Neuronal stem cell (in vitro differentiated cells): ENCODE results near the gene TANGO6.

Experiments
- DNase-seq: peaks from one replicate; pipeline ENCODE4 v3.0.0-alpha.2; 2013; ENCODE audit warnings: low spot score
- H2AFZ ChIP-seq: one replicate; pipeline ENCODE4 v1.6.1; 2013; ENCODE audit warnings: mild to moderate bottlenecking, low read length, inconsistent platforms
- H2AK5ac ChIP-seq: 2 replicates; pipeline ENCODE4 v1.6.1; 2013; ENCODE audit warnings: low read depth, mild to moderate bottlenecking, inconsistent platforms, low read length, moderate library complexity, mixed read lengths
- H2BK120ac ChIP-seq: 2 replicates; pipeline ENCODE4 v1.6.1; 2013; ENCODE audit warnings: low read depth, mild to moderate bottlenecking, inconsistent platforms, low read length, moderate library complexity, mixed read lengths
- H2BK12ac ChIP-seq: one replicate; pipeline ENCODE4 v1.6.1; 2013; ENCODE audit warnings: low read length, inconsistent platforms
- H2BK15ac ChIP-seq: 2 replicates; pipeline ENCODE4 v1.6.1; 2013; ENCODE audit warnings: mild to moderate bottlenecking, low read length, inconsistent platforms, mixed read lengths
- H2BK5ac ChIP-seq: one replicate; pipeline ENCODE4 v1.6.1; 2013; ENCODE audit warnings: inconsistent platforms, mild to moderate bottlenecking, low read length, moderate library complexity
- H3K14ac ChIP-seq: one replicate; pipeline ENCODE4 v1.6.1; 2013; ENCODE audit warnings: low read length, inconsistent platforms
- H3K18ac ChIP-seq: 2 replicates; pipeline ENCODE4 v1.6.1; 2013; ENCODE audit warnings: low read length, inconsistent platforms
- H3K23ac ChIP-seq: 2 replicates; pipeline ENCODE4 v1.6.1; 2013; ENCODE audit warnings: low read depth, mild to moderate bottlenecking, mixed read lengths, low read length, inconsistent platforms; ENCODE audit not compliant: poor library complexity
- H3K27ac ChIP-seq: replicated peaks from 3 replicates; pipeline ENCODE4 v1.5.1; 2013; ENCODE audit warnings: low read length, inconsistent platforms
- H3K27me3 ChIP-seq, 3 experiments: 2 replicates each; pipeline ENCODE4 v1.6.1; 2013; ENCODE audit warnings: low read length in 3 of 3, mild to moderate bottlenecking in 2 of 3, inconsistent platforms in 1 of 3, low read depth in 1 of 3, mixed read lengths in 1 of 3, moderate library complexity in 1 of 3; ENCODE audit not compliant: control insufficient read depth in 3 of 3, insufficient read depth in 3 of 3
- H3K36me3 ChIP-seq, 2 donors: replicated peaks in 1 of 2; 2 replicates each; pipeline ENCODE4 v1.6.1; 2013; ENCODE audit warnings: low read length in 2 of 2; ENCODE audit not compliant: control insufficient read depth in 2 of 2, insufficient read depth in 2 of 2
- H3K4ac ChIP-seq: 2 replicates; pipeline ENCODE4 v1.6.1; 2013; ENCODE audit warnings: inconsistent platforms, mild to moderate bottlenecking, low read length, moderate library complexity
- H3K4me1 ChIP-seq, 2 donors: 1 replicate in 1 of 2; 2 replicates in 1 of 2; pipeline ENCODE4 v1.6.1; 2013; ENCODE audit warnings: low read length in 2 of 2, low read depth in 1 of 2; ENCODE audit not compliant: control insufficient read depth in 2 of 2, insufficient read depth in 1 of 2
- H3K4me2 ChIP-seq: one replicate; pipeline ENCODE4 v1.6.1; 2013; ENCODE audit warnings: mild to moderate bottlenecking, low read length, inconsistent platforms; ENCODE audit not compliant: insufficient read depth, poor library complexity, severe bottlenecking
- H3K4me3 ChIP-seq, 2 donors: 2 replicates each; pipeline ENCODE4 v1.5.1; 2013; ENCODE audit warnings: low read length in 2 of 2, mild to moderate bottlenecking in 2 of 2, inconsistent platforms in 1 of 2, moderate library complexity in 1 of 2
- H3K79me1 ChIP-seq: one replicate; pipeline ENCODE4 v1.6.1; 2013; ENCODE audit warnings: low read depth, mild to moderate bottlenecking, inconsistent platforms, low read length, moderate library complexity
- H3K9ac ChIP-seq: one replicate; pipeline ENCODE4 v1.6.1; 2013; ENCODE audit warnings: mild to moderate bottlenecking, low read depth, low read length, inconsistent platforms; ENCODE audit not compliant: poor library complexity
- H3K9me3 ChIP-seq, 2 donors: replicated peaks in 1 of 2; 2 replicates each; pipeline versions ENCODE3 to v1.6.1; 2013; ENCODE audit warnings: low read length in 2 of 2, mild to moderate bottlenecking in 2 of 2, inconsistent platforms in 1 of 2, low read depth in 1 of 2, mixed read lengths in 1 of 2, moderate library complexity in 1 of 2; ENCODE audit not compliant: control insufficient read depth in 2 of 2, insufficient read depth in 1 of 2
- H4K8ac ChIP-seq: one replicate; pipeline ENCODE4 v1.6.1; 2013; ENCODE audit warnings: low read depth, mild to moderate bottlenecking, inconsistent platforms, low read length, moderate library complexity
- H4K91ac ChIP-seq: one replicate; pipeline ENCODE4 v1.6.1; 2013; ENCODE audit warnings: low read length, low read depth, mild to moderate bottlenecking, inconsistent platforms; ENCODE audit not compliant: poor library complexity
- WGBS, 2 donors: extraction: QIAGEN DNeasy Blood & Tissue Kit; methylation state at CpG; one replicate each; pipeline ENCODE4 v1.1.7; 2013; ENCODE audit warnings: missing lambda C conversion rate in 2 of 2, mixed read lengths in 1 of 2; ENCODE audit not compliant: insufficient read length in 2 of 2, insufficient replicate concordance in 1 of 2; ENCODE audit errors: extremely low coverage in 2 of 2; 5-methylcytosine and 5-hydroxymethylcytosine counted together

Gene TANGO6

DNA sequence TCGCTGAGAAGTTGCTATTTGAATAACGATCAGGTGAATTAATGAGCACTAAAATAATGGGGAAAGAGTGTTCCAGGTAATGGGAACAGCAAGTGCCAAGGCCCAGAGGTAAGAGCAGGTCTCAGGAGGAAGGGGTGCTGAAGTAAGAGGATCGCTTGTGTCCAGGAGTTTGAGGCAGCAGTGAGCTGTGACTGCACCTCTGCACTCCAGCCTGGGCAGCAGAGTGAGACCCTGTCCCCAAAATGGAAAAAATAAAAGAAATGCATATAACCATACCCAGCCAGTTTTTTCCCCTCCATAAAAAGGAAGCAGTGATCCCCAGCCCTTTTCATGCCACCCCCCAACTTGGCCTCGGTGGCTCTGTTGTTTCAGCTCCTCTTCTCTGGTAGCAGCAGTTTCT, 245.4 kb downstream of the TANGO6 start:
- Histone ChIP-seq H3K36me3 (no peaks in the 10 kb centered on the region), H3K4ac (no peak overlapping the region), H2AFZ (peak overlapping the region; percentile 76), H3K4me3 (no peak overlapping the region), H2BK120ac (no peak overlapping the region), H3K9ac (no peak overlapping the region), H3K4me1 (peaks cover 16 to 24% of the 10 kb centered on the region in 2 donors), H4K8ac (no peak overlapping the region), H3K9me3 (no peaks in the 10 kb centered on the region), H2AK5ac (no peak overlapping the region), H3K18ac (peak overlapping the region; percentile 9), H3K79me1 (no peaks in the 10 kb centered on the region), H2BK5ac (no peak overlapping the region), H3K27me3 (no peaks in the 10 kb centered on the region), H2BK12ac (no peak overlapping the region), H3K14ac (no peak overlapping the region), H3K4me2 (no peak overlapping the region), H3K27ac (no peak overlapping the region), H4K91ac (no peak overlapping the region), H2BK15ac (no peak overlapping the region), H3K23ac (no peak overlapping the region)
- WGBS, 2 donors, result no CpG with 5 or more reads among the region's 4 CpGs
- no peak for DNase-seq

DNA sequence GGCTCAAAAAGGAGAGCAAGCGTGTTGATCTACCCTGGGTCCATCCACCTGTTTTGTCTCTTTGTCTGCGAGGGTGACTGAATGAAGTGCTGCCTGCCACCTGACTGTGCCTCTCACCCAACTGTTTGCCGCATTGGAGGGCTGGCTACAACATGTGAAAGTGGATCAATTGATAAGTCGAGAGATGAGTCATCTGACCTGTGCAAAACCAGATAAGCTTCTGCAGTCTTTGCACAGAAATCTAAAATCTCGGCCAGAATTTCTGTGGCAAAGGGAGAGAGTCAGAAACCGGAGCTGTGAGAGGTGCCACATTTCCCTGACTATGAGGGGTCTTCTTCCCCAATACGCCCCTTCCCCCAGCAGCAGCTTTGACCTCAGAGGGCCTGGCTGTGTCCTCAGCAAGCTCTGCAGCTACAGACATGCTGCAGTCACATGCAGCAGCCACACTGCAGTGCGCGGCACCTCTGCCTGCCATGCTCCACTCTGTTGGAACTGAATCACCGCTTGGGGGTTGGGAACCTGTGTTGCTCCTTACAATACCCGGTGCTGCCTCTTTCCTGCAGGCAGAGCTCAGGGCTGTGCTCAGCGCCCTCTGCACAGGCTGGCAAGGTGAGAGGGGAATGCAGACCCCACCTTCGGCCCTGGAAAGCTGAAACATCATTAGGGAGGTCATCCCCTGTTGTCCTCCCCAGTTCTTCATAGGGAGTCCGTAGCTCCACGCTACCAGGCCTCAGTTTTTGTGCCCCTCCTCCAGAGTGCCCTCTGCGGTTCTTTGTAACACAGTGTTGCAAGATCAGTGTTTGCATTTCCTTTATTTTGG, 246.0 kb downstream of the TANGO6 start:
- no peak overlapping the region for H4K8ac ChIP-seq
- H2BK5ac ChIP-seq, result no peak overlapping the region
- H3K4me1 ChIP-seq, result peaks cover 11 to 18% of the 10 kb centered on the region in 2 donors
- DNase-seq, result no peak
- no peak overlapping the region for H2AK5ac ChIP-seq
- no peak overlapping the region for H3K9ac ChIP-seq
- H2BK12ac ChIP-seq, result no peak overlapping the region
- H3K23ac ChIP-seq, result no peak overlapping the region
- H3K9me3 ChIP-seq, result no peaks in the 10 kb centered on the region
- no peaks in the 10 kb centered on the region for H3K36me3 ChIP-seq
- no peak overlapping the region for H3K4me3 ChIP-seq
- peak overlapping the region; percentile 76 for H2AFZ ChIP-seq
- no peaks in the 10 kb centered on the region for H3K27me3 ChIP-seq
- no CpG with 5 or more reads among the region's 16 CpGs for WGBS, 2 donors
- H2BK15ac ChIP-seq, result no peak overlapping the region
- H3K14ac ChIP-seq, result no peak overlapping the region
- H3K4ac ChIP-seq, result no peak overlapping the region
- H3K27ac ChIP-seq, result no peak overlapping the region
- no peak overlapping the region for H3K4me2 ChIP-seq
- H3K18ac ChIP-seq, result peak overlapping the region; percentile 9
- H4K91ac ChIP-seq, result no peak overlapping the region
- H3K79me1 ChIP-seq, result no peaks in the 10 kb centered on the region
- no peak overlapping the region for H2BK120ac ChIP-seq

GRCh38 chr16:69093974-69094373, 250.6 kb downstream of the TANGO6 start:
- no peak overlapping the region for H3K23ac ChIP-seq
- no peak overlapping the region for H2AFZ ChIP-seq
- WGBS, 2 donors, result no CpG with 5 or more reads among the region's 3 CpGs

DNA sequence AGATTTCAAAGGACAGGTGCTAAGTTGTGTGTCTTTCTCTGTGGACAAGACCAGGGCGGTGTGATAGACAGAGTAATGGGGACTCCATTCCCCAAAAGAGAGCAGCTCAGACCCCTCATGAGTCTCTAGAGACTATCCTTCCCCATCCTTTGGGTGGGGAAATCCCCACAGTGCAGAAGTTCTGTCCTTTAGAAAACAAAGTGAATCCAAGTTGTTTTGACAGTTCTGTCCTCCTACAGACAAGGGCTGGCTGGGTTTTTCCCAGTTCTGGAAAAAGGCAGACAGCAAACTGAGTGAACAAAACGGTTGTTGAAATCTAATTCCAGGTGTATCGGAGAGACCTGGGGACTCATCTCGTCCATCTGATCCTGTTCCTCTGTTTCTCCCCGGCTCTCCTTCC, 251.2 kb downstream of the TANGO6 start:
- Histone ChIP-seq H3K4me2 (no peak overlapping the region), H3K27ac (no peak overlapping the region), H2BK12ac (no peak overlapping the region), H3K27me3 (no peaks in the 10 kb centered on the region), H2BK120ac (no peak overlapping the region), H3K9ac (no peak overlapping the region), H3K18ac (no peak overlapping the region), H3K23ac (no peak overlapping the region), H3K79me1 (no peaks in the 10 kb centered on the region), H3K4me1 (peaks cover 6% of the 10 kb centered on the region in 2 donors), H3K4me3 (no peak overlapping the region), H4K8ac (no peak overlapping the region), H4K91ac (no peak overlapping the region), H3K14ac (no peak overlapping the region), H3K9me3 (no peaks in the 10 kb centered on the region), H3K4ac (no peak overlapping the region), H2AFZ (no peak overlapping the region), H2BK15ac (no peak overlapping the region), H3K36me3 (no peaks in the 10 kb centered on the region), H2BK5ac (no peak overlapping the region), H2AK5ac (no peak overlapping the region)
- DNase-seq, result no peak
- no CpG with 5 or more reads among the region's 5 CpGs for WGBS, 2 donors

More at GRCh38 chr16:69093974-69094373, 250.6 kb downstream of the TANGO6 start:
- H3K4me2 ChIP-seq, result no peak overlapping the region
- no peak overlapping the region for H2BK120ac ChIP-seq
- H2BK12ac ChIP-seq, result no peak overlapping the region
- H3K4me1 ChIP-seq, result peaks cover 11 to 12% of the 10 kb centered on the region in 2 donors
- no peak overlapping the region for H2BK15ac ChIP-seq
- H3K9me3 ChIP-seq, result no peaks in the 10 kb centered on the region
- no peak overlapping the region for H2AK5ac ChIP-seq
- H3K4ac ChIP-seq, result no peak overlapping the region
- H3K18ac ChIP-seq, result no peak overlapping the region
- H2BK5ac ChIP-seq, result no peak overlapping the region
- no peak for DNase-seq
- H3K27me3 ChIP-seq, result no peaks in the 10 kb centered on the region
- no peak overlapping the region for H4K8ac ChIP-seq
- H3K79me1 ChIP-seq, result no peaks in the 10 kb centered on the region
- no peak overlapping the region for H3K4me3 ChIP-seq
- no peak overlapping the region for H4K91ac ChIP-seq
- no peak overlapping the region for H3K27ac ChIP-seq
- no peak overlapping the region for H3K9ac ChIP-seq
- no peaks in the 10 kb centered on the region for H3K36me3 ChIP-seq
- H3K14ac ChIP-seq, result no peak overlapping the region
